OCI-LY7 (cell line): ENCODE results near the gene GRIP1.

Experiments
- EZH2phosphoT487 ChIP-seq: fragments of 200-600 bp; sonication (generic); IDR thresholded peaks from 2 replicates; pipeline ENCODE4 v1.6.1; 2018; ENCODE audit warnings: low read depth, borderline replicate concordance, mild to moderate bottlenecking, mixed run types, antibody characterized with exemption, low read length, moderate library complexity, mixed read lengths
- TF ChIP-seq, protein P1 (sequence below): fragments of 200-600 bp; sonication (generic); conservative IDR thresholded peaks from 2 replicates; pipeline ENCODE4 v1.5.1; 2014; ENCODE audit warnings: mild to moderate bottlenecking, antibody characterized with exemption, low read length, moderate library complexity, mixed read lengths

GRCh38 chr12:66676241-66676640 lies 2.6 kb downstream of the GRIP1 start:
- TF ChIP-seq, protein P1, sequence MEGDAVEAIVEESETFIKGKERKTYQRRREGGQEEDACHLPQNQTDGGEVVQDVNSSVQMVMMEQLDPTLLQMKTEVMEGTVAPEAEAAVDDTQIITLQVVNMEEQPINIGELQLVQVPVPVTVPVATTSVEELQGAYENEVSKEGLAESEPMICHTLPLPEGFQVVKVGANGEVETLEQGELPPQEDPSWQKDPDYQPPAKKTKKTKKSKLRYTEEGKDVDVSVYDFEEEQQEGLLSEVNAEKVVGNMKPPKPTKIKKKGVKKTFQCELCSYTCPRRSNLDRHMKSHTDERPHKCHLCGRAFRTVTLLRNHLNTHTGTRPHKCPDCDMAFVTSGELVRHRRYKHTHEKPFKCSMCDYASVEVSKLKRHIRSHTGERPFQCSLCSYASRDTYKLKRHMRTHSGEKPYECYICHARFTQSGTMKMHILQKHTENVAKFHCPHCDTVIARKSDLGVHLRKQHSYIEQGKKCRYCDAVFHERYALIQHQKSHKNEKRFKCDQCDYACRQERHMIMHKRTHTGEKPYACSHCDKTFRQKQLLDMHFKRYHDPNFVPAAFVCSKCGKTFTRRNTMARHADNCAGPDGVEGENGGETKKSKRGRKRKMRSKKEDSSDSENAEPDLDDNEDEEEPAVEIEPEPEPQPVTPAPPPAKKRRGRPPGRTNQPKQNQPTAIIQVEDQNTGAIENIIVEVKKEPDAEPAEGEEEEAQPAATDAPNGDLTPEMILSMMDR, result no peak
- TF ChIP-seq EZH2phosphoT487, result no peak
